Measurements from ENCODE around the gene MYH6. TPM values are rescaled to one million over a fixed set of nuclear protein-coding genes. Genes with fewer than 3 reads are reported as not detected.

Gene MYH6
- total RNA-seq, 2 experiments from 2014 or later, result 0.08 to 0.10 TPM

GRCh38 chr14:23366426-23366921 is 41.6 kb downstream of the MYH6 start:
- Mint-ChIP-seq H3K27me3 (peaks cover 39% of the 10 kb centered on the region), H3K36me3 (ENCODE audit: low read depth) (no peaks in the 10 kb centered on the region), H3K4me3 (no peak overlapping the region), H3K4me1 (peaks cover under 1% of the 10 kb centered on the region), H3K27ac (no peak overlapping the region), H3K9me3 (no peaks in the 10 kb centered on the region)
- ChIA-PET POLR2A (no interaction called here), CTCF (no interaction called here)
- no peak for DNase-seq

- no peak for DNase-seq
- ChIA-PET POLR2A (no interaction called here), CTCF (interaction anchor here (1.1 kb wide), 1 partner anchor 14 kb away, joined by 3 read pairs; no protein-coding TSS in a partner anchor)
- no peaks in the 10 kb centered on the region for H3K9me3 Mint-ChIP-seq
- H3K4me3 Mint-ChIP-seq, result no peak overlapping the region
- no peaks in the 10 kb centered on the region for H3K36me3 Mint-ChIP-seq (ENCODE audit: low read depth)
- H3K27ac Mint-ChIP-seq, result no peak overlapping the region
- H3K27me3 Mint-ChIP-seq, result peaks cover 38% of the 10 kb centered on the region
- H3K4me1 Mint-ChIP-seq, result peaks cover 2% of the 10 kb centered on the region
Observed at GRCh38 chr14:23365732-23366425, 42.2 kb downstream of the MYH6 start.

- no peaks in the 10 kb centered on the region for H3K9me3 Mint-ChIP-seq
- H3K36me3 Mint-ChIP-seq (ENCODE audit: low read depth), result no peaks in the 10 kb centered on the region
- H3K4me3 Mint-ChIP-seq, result no peak within 1 kb of the TSS
- POLR2A ChIA-PET, result no interaction called here
- no peak for DNase-seq
- CTCF ChIA-PET, result interaction anchor here (1.1 kb wide), 1 partner anchor 15 kb away, joined by 3 read pairs; no protein-coding TSS in a partner anchor
- no peak within 1 kb of the TSS for H3K27ac Mint-ChIP-seq
- H3K4me1 Mint-ChIP-seq, result peaks cover 3% of the 10 kb centered on the region
- peaks cover 38% of the 10 kb centered on the region for H3K27me3 Mint-ChIP-seq
Observed at GRCh38 chr14:23365036-23365731, 42.9 kb downstream of the MYH6 start, which contains the start of gene EFS. Gene EFS (minus strand): TSS chr14:23365172. CDS start chr14:23365025, 147 bp downstream.

- Mint-ChIP-seq H3K9me3 (no peaks in the 10 kb centered on the region), H3K36me3 (ENCODE audit: low read depth) (no peaks in the 10 kb centered on the region), H3K27me3 (peaks cover 38% of the 10 kb centered on the region), H3K27ac (no peak overlapping the region), H3K4me3 (no peak overlapping the region), H3K4me1 (peaks cover 3% of the 10 kb centered on the region)
- ChIA-PET POLR2A (no interaction called here), CTCF (interaction anchor here (1.1 kb wide), 1 partner anchor 15 kb away, joined by 3 read pairs; no protein-coding TSS in a partner anchor)
- no peak for DNase-seq
Observed at GRCh38 chr14:23364164-23365035, 43.7 kb downstream of the MYH6 start.

GRCh38 chr14:23362200-23362599 is 45.9 kb downstream of the MYH6 start:
- H3K36me3 Mint-ChIP-seq (ENCODE audit: low read depth), result no peaks in the 10 kb centered on the region
- peaks cover 3% of the 10 kb centered on the region for H3K4me1 Mint-ChIP-seq
- CTCF ChIA-PET, result interaction anchor here (0.6 to 1.1 kb wide), 3 partner anchors 18 to 273 kb away, joined by 3 to 4 read pairs (median 3); no protein-coding TSS in a partner anchor
- POLR2A ChIA-PET, result interaction anchor here (1.1 to 1.2 kb wide), 2 partner anchors 8 to 9 kb away, joined by 3 to 4 read pairs; no protein-coding TSS in a partner anchor
- no peak for DNase-seq
- H3K4me3 Mint-ChIP-seq, result no peak overlapping the region
- H3K27me3 Mint-ChIP-seq, result peaks cover 26% of the 10 kb centered on the region
- no peak overlapping the region for H3K27ac Mint-ChIP-seq
- H3K9me3 Mint-ChIP-seq, result no peaks in the 10 kb centered on the region

GRCh38 chr14:23361763-23362162 is 46.3 kb downstream of the MYH6 start:
- Mint-ChIP-seq H3K27me3 (peaks cover 22% of the 10 kb centered on the region), H3K4me3 (no peak overlapping the region), H3K36me3 (ENCODE audit: low read depth) (no peaks in the 10 kb centered on the region), H3K4me1 (peaks cover 3% of the 10 kb centered on the region), H3K9me3 (no peaks in the 10 kb centered on the region), H3K27ac (no peak overlapping the region)
- POLR2A ChIA-PET, result interaction anchor here (1.1 to 1.2 kb wide), 2 partner anchors 8 to 9 kb away, joined by 3 to 4 read pairs; no protein-coding TSS in a partner anchor
- CTCF ChIA-PET, result interaction anchor here (0.6 to 1.1 kb wide), 2 partner anchors 18 to 217 kb away, joined by 3 to 4 read pairs; no protein-coding TSS in a partner anchor
- DNase-seq, result no peak

GRCh38 chr14:23361320-23361719 is 46.8 kb downstream of the MYH6 start:
- no peak for DNase-seq
- no peaks in the 10 kb centered on the region for H3K36me3 Mint-ChIP-seq (ENCODE audit: low read depth)
- ChIA-PET CTCF (interaction anchor here (1.1 kb wide), 1 partner anchor 19 kb away, joined by 4 read pairs; no protein-coding TSS in a partner anchor), POLR2A (interaction anchor here (1.2 kb wide), 1 partner anchor 10 kb away, joined by 3 read pairs; no protein-coding TSS in a partner anchor)
- no peaks in the 10 kb centered on the region for H3K9me3 Mint-ChIP-seq
- H3K4me3 Mint-ChIP-seq, result no peak overlapping the region
- H3K4me1 Mint-ChIP-seq, result peaks cover 3% of the 10 kb centered on the region
- H3K27me3 Mint-ChIP-seq, result peaks cover 20% of the 10 kb centered on the region
- no peak overlapping the region for H3K27ac Mint-ChIP-seq

GRCh38 chr14:23360496-23360895 is 47.6 kb downstream of the MYH6 start:
- POLR2A ChIA-PET, result no interaction called here

GRCh38 chr14:23359722-23360447 is 48.2 kb downstream of the MYH6 start:
- no peak overlapping the region for H3K4me3 Mint-ChIP-seq

More at GRCh38 chr14:23360496-23360895, 47.6 kb downstream of the MYH6 start:
- Mint-ChIP-seq H3K4me1 (peaks cover 3% of the 10 kb centered on the region), H3K27me3 (peaks cover 24% of the 10 kb centered on the region), H3K27ac (no peak overlapping the region), H3K4me3 (no peak overlapping the region), H3K36me3 (ENCODE audit: low read depth) (no peaks in the 10 kb centered on the region), H3K9me3 (no peaks in the 10 kb centered on the region)
- DNase-seq, result no peak
- CTCF ChIA-PET, result no interaction called here

GRCh38 chr14:23359167-23359626 is 48.9 kb downstream of the MYH6 start:
- ChIA-PET POLR2A (no interaction called here), CTCF (no interaction called here)
- no peak overlapping the region for H3K27ac Mint-ChIP-seq
- H3K4me1 Mint-ChIP-seq, result peaks cover 3% of the 10 kb centered on the region
- H3K36me3 Mint-ChIP-seq (ENCODE audit: low read depth), result no peaks in the 10 kb centered on the region
- no peaks in the 10 kb centered on the region for H3K9me3 Mint-ChIP-seq
- peaks cover 27% of the 10 kb centered on the region for H3K27me3 Mint-ChIP-seq
- H3K4me3 Mint-ChIP-seq, result no peak overlapping the region
- no peak for DNase-seq

More at GRCh38 chr14:23359722-23360447, 48.2 kb downstream of the MYH6 start:
- no peak for DNase-seq
- CTCF ChIA-PET, result no interaction called here
- H3K36me3 Mint-ChIP-seq (ENCODE audit: low read depth), result no peaks in the 10 kb centered on the region
- peaks cover 3% of the 10 kb centered on the region for H3K4me1 Mint-ChIP-seq
- POLR2A ChIA-PET, result no interaction called here
- peaks cover 27% of the 10 kb centered on the region for H3K27me3 Mint-ChIP-seq
- H3K9me3 Mint-ChIP-seq, result no peaks in the 10 kb centered on the region
- no peak overlapping the region for H3K27ac Mint-ChIP-seq

- H3K27ac Mint-ChIP-seq, result no peak overlapping the region
- peaks cover 27% of the 10 kb centered on the region for H3K27me3 Mint-ChIP-seq
- no peak overlapping the region for H3K4me3 Mint-ChIP-seq
- POLR2A ChIA-PET, result no interaction called here
- CTCF ChIA-PET, result no interaction called here
- DNase-seq, result no peak
- H3K9me3 Mint-ChIP-seq, result no peaks in the 10 kb centered on the region
- H3K36me3 Mint-ChIP-seq (ENCODE audit: low read depth), result no peaks in the 10 kb centered on the region
- peaks cover 3% of the 10 kb centered on the region for H3K4me1 Mint-ChIP-seq
Observed at GRCh38 chr14:23358553-23359166, 49.4 kb downstream of the MYH6 start.

- no peaks in the 10 kb centered on the region for H3K36me3 Mint-ChIP-seq (ENCODE audit: low read depth)
- POLR2A ChIA-PET, result no interaction called here
- H3K9me3 Mint-ChIP-seq, result no peaks in the 10 kb centered on the region
- CTCF ChIA-PET, result no interaction called here
- peaks cover 5% of the 10 kb centered on the region for H3K4me1 Mint-ChIP-seq
- DNase-seq, result no peak
- H3K27me3 Mint-ChIP-seq, result peaks cover 31% of the 10 kb centered on the region
- no peak overlapping the region for H3K27ac Mint-ChIP-seq
- no peak overlapping the region for H3K4me3 Mint-ChIP-seq
Observed at GRCh38 chr14:23358042-23358441, 50.0 kb downstream of the MYH6 start.

Measured in activated CD4-positive, alpha-beta memory T cell treated with anti-CD3 and anti-CD28 coated beads, Interleukin-2, amount 10 ng/mL, durations not matched to agents 7 days and 5 days (primary cell).